ENCODE data around the gene CCDC85C.

The CCDC85C gene

GRCh38 chr14:99467336-99468078 is 136.5 kb downstream of the CCDC85C start:
- no peak for TF ChIP-seq CTCF (IDR thresholded peaks at IDR 0.05; ENCODE audit: control insufficient read depth, insufficient read depth, low read depth, low read length, missing control alignments)
- no peak overlapping the region for H3K4me3 ChIP-seq (ENCODE audit: control insufficient read depth, low read depth, low read length)
- no peak for DNase-seq (ENCODE audit: low read depth)

GRCh38 chr14:99466758-99467157 is 137.2 kb downstream of the CCDC85C start:
- no peak overlapping the region for H3K4me3 ChIP-seq (ENCODE audit: control insufficient read depth, low read depth, low read length)
- TF ChIP-seq CTCF (IDR thresholded peaks at IDR 0.05; ENCODE audit: control insufficient read depth, insufficient read depth, low read depth, low read length, missing control alignments) = no peak
- no peak for DNase-seq (ENCODE audit: low read depth)

- no peak for TF ChIP-seq CTCF (IDR thresholded peaks at IDR 0.05; ENCODE audit: control insufficient read depth, insufficient read depth, low read depth, low read length, missing control alignments)
- H3K4me3 ChIP-seq (ENCODE audit: control insufficient read depth, low read depth, low read length) = no peak overlapping the region
- no peak for DNase-seq (ENCODE audit: low read depth)
Measured at GRCh38 chr14:99465288-99465687, 138.7 kb downstream of the CCDC85C start.

GRCh38 chr14:99463974-99464373 is 140.0 kb downstream of the CCDC85C start:
- no peak for DNase-seq (ENCODE audit: low read depth)
- TF ChIP-seq CTCF (IDR thresholded peaks at IDR 0.05; ENCODE audit: control insufficient read depth, insufficient read depth, low read depth, low read length, missing control alignments) = no peak
- H3K4me3 ChIP-seq (ENCODE audit: control insufficient read depth, low read depth, low read length) = no peak overlapping the region

GRCh38 chr14:99462210-99462609 is 141.8 kb downstream of the CCDC85C start:
- DNase-seq (ENCODE audit: low read depth) = no peak
- H3K4me3 ChIP-seq (ENCODE audit: control insufficient read depth, low read depth, low read length) = no peak overlapping the region
- TF ChIP-seq CTCF (IDR thresholded peaks at IDR 0.05; ENCODE audit: control insufficient read depth, insufficient read depth, low read depth, low read length, missing control alignments) = no peak

GRCh38 chr14:99461411-99462085 is 142.5 kb downstream of the CCDC85C start:
- H3K4me3 ChIP-seq (ENCODE audit: control insufficient read depth, low read depth, low read length) = no peak overlapping the region
- no peak for TF ChIP-seq CTCF (IDR thresholded peaks at IDR 0.05; ENCODE audit: control insufficient read depth, insufficient read depth, low read depth, low read length, missing control alignments)
- DNase-seq (ENCODE audit: low read depth) = no peak
